Effector memory CD8-positive, alpha-beta T cell (primary cell): Measurements from ENCODE around the gene DPY30.
"Not testable (repeated sequence)": the region's sequence is repeated elsewhere in the genome, so short reads cannot be mapped to it uniquely, and the experiment has no call there.

Experiments used
- ATAC-seq: fragments of 150-1000 bp; cut with Tn5 transposase; replicated peaks from 2 replicates; pipeline ENCODE4 v1.10.0; 2021; ENCODE audit warnings: mild to moderate bottlenecking, moderate library complexity
- DNase-seq, 3 experiments: peaks; one replicate each; pipeline ENCODE4 v3.0.0; 2021
- H3K27ac Mint-ChIP-seq, 2 donors: one replicate each; pipeline ENCODE4 v1.8.0; 2022; ENCODE audit warnings: mild to moderate bottlenecking in 2 of 2, mixed read lengths in 2 of 2, moderate library complexity in 2 of 2
- H3K27me3 Mint-ChIP-seq, 2 donors: one replicate each; pipeline ENCODE4 v1.8.0; 2022; ENCODE audit warnings: mixed read lengths in 2 of 2
- H3K36me3 Mint-ChIP-seq: one replicate; pipeline ENCODE4 v1.8.0; 2022; ENCODE audit warnings: mild to moderate bottlenecking, moderate library complexity, mixed read lengths; ENCODE audit not compliant: insufficient read depth
- H3K4me1 Mint-ChIP-seq, 2 donors: one replicate each; pipeline ENCODE4 v1.8.0; 2022; ENCODE audit warnings: low read depth in 2 of 2, mixed read lengths in 2 of 2
- H3K4me3 Mint-ChIP-seq, 2 donors: one replicate each; pipeline ENCODE4 v1.8.0; 2022; ENCODE audit warnings: mild to moderate bottlenecking in 2 of 2, mixed read lengths in 2 of 2, moderate library complexity in 2 of 2
- H3K9me3 Mint-ChIP-seq, 2 donors: one replicate each; pipeline ENCODE4 v1.8.0; 2022; ENCODE audit warnings: mixed read lengths in 2 of 2
- total RNA-seq, 9 experiments: gene quantifications; one replicate each; lab custom pipeline; 2026; lab: John Stamatoyannopoulos, UW

The DPY30 gene
- total RNA-seq: 5.4 to 31.4 (median 25.6) reads per million in 9 experiments

GRCh38 chr2:32039447-32040219 lies at the start of gene DPY30:
TSS of gene DPY30 (minus strand) at chr2:32039805. CDS start at chr2:32039456, 349 bp downstream.
- Mint-ChIP-seq H3K4me3 (peak within 1 kb of the TSS; percentile 85 to 96), H3K4me1 (peaks cover 3 to 10% of the 10 kb centered on the region in 2 donors), H3K27ac (peak within 1 kb of the TSS; percentile 92 to 97), H3K9me3 (no peaks in the 10 kb centered on the region), H3K36me3 (peaks cover 20% of the 10 kb centered on the region), H3K27me3 (no peaks in the 10 kb centered on the region)
- ATAC-seq (peak; percentile 95), DNase-seq (peak; percentile 87 to 92 (median 88))

GRCh38 chr2:32074134-32074506 lies 34.5 kb upstream of the DPY30 start:
- no peaks in the 10 kb centered on the region for H3K9me3 Mint-ChIP-seq
- H3K4me1 Mint-ChIP-seq: peaks cover 21 to 24% of the 10 kb centered on the region in 2 donors
- ATAC-seq (no peak), DNase-seq (no peak)
- no peak overlapping the region for H3K4me3 Mint-ChIP-seq
- peaks cover 29% of the 10 kb centered on the region for H3K36me3 Mint-ChIP-seq
- H3K27me3 Mint-ChIP-seq: no peaks in the 10 kb centered on the region
- peak overlapping the region in 1 of 2 donors; percentile 5 for H3K27ac Mint-ChIP-seq

GRCh38 chr2:32067549-32067948 lies 27.9 kb upstream of the DPY30 start:
- peaks cover 24% of the 10 kb centered on the region for H3K36me3 Mint-ChIP-seq
- H3K4me3 Mint-ChIP-seq: no peak overlapping the region
- ATAC-seq: no peak
- H3K27ac Mint-ChIP-seq: no peak overlapping the region
- no peaks in the 10 kb centered on the region for H3K9me3 Mint-ChIP-seq
- H3K27me3 Mint-ChIP-seq: no peaks in the 10 kb centered on the region
- H3K4me1 Mint-ChIP-seq: peaks cover 27 to 29% of the 10 kb centered on the region in 2 donors
- DNase-seq: no peak

- Mint-ChIP-seq H3K27me3 (no peaks in the 10 kb centered on the region), H3K4me1 (peaks cover 21 to 23% of the 10 kb centered on the region in 2 donors), H3K36me3 (peaks cover 13% of the 10 kb centered on the region), H3K9me3 (no peaks in the 10 kb centered on the region), H3K27ac (peak overlapping the region in 1 of 2 donors; percentile 81), H3K4me3 (peak overlapping the region; percentile 98)
- no peak for ATAC-seq
- DNase-seq: no peak
These were observed 25.1 kb upstream of the DPY30 start for GRCh38 chr2:32064713-32065112.

GRCh38 chr2:32064021-32064601 lies 24.5 kb upstream of the DPY30 start:
- Mint-ChIP-seq H3K4me1 (peaks cover 20 to 23% of the 10 kb centered on the region in 2 donors), H3K27me3 (no peaks in the 10 kb centered on the region), H3K4me3 (peak overlapping the region; percentile 98), H3K36me3 (peaks cover 13% of the 10 kb centered on the region), H3K9me3 (no peaks in the 10 kb centered on the region), H3K27ac (peak overlapping the region; percentile 81 to 94)
- peak in 2 of 3 experiments; percentile 8 to 14 for DNase-seq
- ATAC-seq: no peak

GRCh38 chr2:32063310-32064020 lies 23.9 kb upstream of the DPY30 start, which contains the start of gene SPAST:
TSS of gene SPAST (plus strand) at chr2:32063556. CDS start at chr2:32063832, 276 bp downstream.
- H3K27ac Mint-ChIP-seq: peak within 1 kb of the TSS; percentile 90 to 94
- peaks cover 13% of the 10 kb centered on the region for H3K36me3 Mint-ChIP-seq
- peaks cover 20 to 23% of the 10 kb centered on the region in 2 donors for H3K4me1 Mint-ChIP-seq
- H3K4me3 Mint-ChIP-seq: peak within 1 kb of the TSS; percentile 98
- no peaks in the 10 kb centered on the region for H3K27me3 Mint-ChIP-seq
- peak; percentile 90 to 93 (median 93) for DNase-seq
- peak; percentile 86 for ATAC-seq
- H3K9me3 Mint-ChIP-seq: no peaks in the 10 kb centered on the region

DNA sequence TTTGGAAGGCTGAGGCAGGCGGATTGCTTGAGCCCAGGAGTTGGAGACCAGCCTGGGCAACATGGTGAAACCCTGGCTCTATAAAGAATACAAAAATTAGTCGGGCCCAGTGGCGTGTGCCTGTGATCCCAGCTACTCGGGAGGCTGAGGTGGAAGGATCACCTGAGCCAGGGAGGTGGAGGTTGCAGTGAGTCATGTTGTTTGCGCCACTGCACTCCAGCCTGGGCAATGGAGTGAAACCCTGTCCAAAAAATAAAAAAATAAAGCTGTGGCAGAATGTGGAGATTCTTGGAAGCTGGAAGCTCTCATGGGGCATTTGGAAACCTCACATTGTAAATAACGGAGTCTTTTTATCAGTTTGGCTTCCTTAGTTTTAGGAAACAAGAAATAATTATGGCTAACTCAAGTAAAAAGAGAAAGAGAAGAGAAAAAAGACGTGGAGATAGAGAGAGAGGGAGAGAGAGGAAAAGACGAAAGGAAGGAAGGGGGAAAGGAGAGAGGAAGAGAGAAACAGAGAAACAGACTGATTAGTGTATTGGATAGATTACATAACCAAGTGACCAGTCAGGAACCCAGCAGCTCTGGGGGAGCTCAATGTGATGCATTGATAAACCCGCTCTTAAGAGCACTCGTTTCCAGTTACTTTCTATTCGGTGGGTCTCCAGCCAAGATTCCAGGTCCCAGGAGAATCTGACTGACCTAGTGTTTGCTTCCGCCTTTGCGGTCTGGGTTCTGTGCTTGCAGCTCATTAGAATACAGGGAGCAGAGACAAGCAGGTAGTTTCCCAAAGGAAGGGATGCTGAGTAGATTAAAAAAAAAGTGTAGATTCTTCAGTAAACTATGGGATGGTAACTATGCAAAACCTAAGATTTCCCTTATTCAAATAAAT lies 22.6 kb upstream of the DPY30 start:
- Mint-ChIP-seq H3K27me3 (no peaks in the 10 kb centered on the region), H3K4me1 (peaks cover 20 to 23% of the 10 kb centered on the region in 2 donors), H3K4me3 (peak overlapping the region; percentile 98), H3K9me3 (no peaks in the 10 kb centered on the region), H3K27ac (no peak overlapping the region), H3K36me3 (peaks cover 13% of the 10 kb centered on the region)
- ATAC-seq (no peak), DNase-seq (no peak)

DNA sequence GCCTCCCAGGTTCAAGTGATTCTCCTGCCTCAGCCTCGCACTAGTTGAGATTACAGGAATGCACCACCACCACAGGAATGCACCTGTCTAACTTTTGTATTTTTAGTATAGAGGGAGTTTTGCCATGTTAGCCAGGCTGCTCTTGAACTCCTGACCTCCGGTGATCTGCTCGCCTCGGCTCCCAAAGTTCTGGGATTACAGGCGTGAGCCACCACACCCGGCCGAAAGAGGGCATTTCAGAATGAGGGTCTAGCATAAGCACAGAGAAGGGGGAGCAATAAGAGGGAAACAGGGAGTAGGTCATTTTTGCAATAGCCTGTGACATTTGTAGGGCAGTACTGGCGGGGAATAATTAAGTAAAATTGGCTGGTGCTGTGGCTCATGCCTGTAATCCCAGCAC lies 21.8 kb upstream of the DPY30 start:
- Mint-ChIP-seq H3K9me3 (no peaks in the 10 kb centered on the region), H3K27me3 (no peaks in the 10 kb centered on the region), H3K4me1 (peaks cover 20 to 23% of the 10 kb centered on the region in 2 donors), H3K4me3 (peak overlapping the region; percentile 11 to 98), H3K27ac (no peak overlapping the region), H3K36me3 (peaks cover 10% of the 10 kb centered on the region)
- no peak for ATAC-seq
- DNase-seq: no peak

- H3K4me1 Mint-ChIP-seq: peaks cover 10 to 18% of the 10 kb centered on the region in 2 donors
- no peak for DNase-seq
- H3K27me3 Mint-ChIP-seq: no peaks in the 10 kb centered on the region
- no peak overlapping the region for H3K4me3 Mint-ChIP-seq
- no peaks in the 10 kb centered on the region for H3K9me3 Mint-ChIP-seq
- ATAC-seq: no peak
- no peak overlapping the region for H3K27ac Mint-ChIP-seq
- H3K36me3 Mint-ChIP-seq: peaks cover 4% of the 10 kb centered on the region
These were observed 20.7 kb upstream of the DPY30 start for GRCh38 chr2:32060266-32060665.

DNA sequence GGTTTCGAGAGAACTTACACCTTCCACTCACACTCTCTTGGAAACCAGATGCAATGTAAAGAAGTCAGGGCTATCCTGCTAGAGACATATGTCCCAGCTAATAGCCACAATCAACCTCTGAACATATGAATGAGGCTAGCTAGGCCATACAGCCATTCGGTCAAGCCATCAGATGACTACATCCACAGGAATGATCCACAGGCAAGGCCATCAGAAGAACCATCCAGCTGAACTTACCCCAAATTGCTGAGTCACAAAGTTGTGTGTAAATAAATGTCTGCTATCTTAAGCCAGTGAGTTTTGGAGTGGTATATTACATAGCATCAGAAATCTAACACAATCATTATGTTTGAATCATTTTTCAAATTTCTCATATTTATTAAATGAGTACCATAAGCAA lies 18.5 kb upstream of the DPY30 start:
- Mint-ChIP-seq H3K9me3 (no peaks in the 10 kb centered on the region), H3K4me1 (peaks cover 5 to 8% of the 10 kb centered on the region in 2 donors), H3K27me3 (no peaks in the 10 kb centered on the region), H3K4me3 (no peak overlapping the region), H3K27ac (no peak overlapping the region), H3K36me3 (peaks cover 1% of the 10 kb centered on the region)
- DNase-seq (no peak), ATAC-seq (no peak)

DNA sequence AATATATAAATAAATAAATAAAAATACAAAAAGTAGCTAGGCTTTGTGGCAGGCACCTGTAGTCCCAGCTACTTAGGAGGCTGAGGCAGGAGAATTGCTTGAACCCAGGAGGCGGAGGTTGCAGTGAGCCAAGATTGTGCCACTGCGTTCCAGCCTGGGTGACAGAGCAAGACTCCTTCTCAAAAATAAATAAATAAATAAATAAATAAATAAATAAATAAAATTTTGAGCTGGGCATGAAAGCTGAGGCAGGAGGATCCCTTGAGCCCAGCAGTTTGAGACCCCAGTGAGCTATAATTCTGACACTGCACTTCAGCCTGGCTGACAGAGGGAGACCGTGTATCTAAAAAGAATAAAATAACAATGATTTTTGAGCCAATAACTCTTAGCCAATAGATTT lies 15.0 kb upstream of the DPY30 start:
- not testable (repeated sequence) for H3K36me3 Mint-ChIP-seq, DNase-seq, H3K9me3 Mint-ChIP-seq, H3K4me1 Mint-ChIP-seq, H3K27me3 Mint-ChIP-seq, H3K27ac Mint-ChIP-seq, H3K4me3 Mint-ChIP-seq, ATAC-seq

- DNase-seq: no peak
- Mint-ChIP-seq H3K27me3 (no peaks in the 10 kb centered on the region), H3K27ac (no peak overlapping the region), H3K36me3 (peaks cover 2% of the 10 kb centered on the region), H3K9me3 (no peaks in the 10 kb centered on the region), H3K4me3 (no peak overlapping the region), H3K4me1 (no peaks in the 10 kb centered on the region)
- no peak for ATAC-seq
These were observed 12.3 kb upstream of the DPY30 start for GRCh38 chr2:32051836-32052439.
